GM18517 (cell line): Measurements from ENCODE around the gene FER.
"Not testable (repeated sequence)": the region's sequence is repeated elsewhere in the genome, so short reads cannot be mapped to it uniquely, and the experiment has no call there.

Experiments used
- ATAC-seq: cut with Tn5 transposase; IDR thresholded peaks from one replicate; pipeline ENCODE4 v1.9.1; 2021; ENCODE audit warnings: mild to moderate bottlenecking, moderate library complexity; ENCODE audit not compliant: unreplicated experiment

Gene FER

DNA sequence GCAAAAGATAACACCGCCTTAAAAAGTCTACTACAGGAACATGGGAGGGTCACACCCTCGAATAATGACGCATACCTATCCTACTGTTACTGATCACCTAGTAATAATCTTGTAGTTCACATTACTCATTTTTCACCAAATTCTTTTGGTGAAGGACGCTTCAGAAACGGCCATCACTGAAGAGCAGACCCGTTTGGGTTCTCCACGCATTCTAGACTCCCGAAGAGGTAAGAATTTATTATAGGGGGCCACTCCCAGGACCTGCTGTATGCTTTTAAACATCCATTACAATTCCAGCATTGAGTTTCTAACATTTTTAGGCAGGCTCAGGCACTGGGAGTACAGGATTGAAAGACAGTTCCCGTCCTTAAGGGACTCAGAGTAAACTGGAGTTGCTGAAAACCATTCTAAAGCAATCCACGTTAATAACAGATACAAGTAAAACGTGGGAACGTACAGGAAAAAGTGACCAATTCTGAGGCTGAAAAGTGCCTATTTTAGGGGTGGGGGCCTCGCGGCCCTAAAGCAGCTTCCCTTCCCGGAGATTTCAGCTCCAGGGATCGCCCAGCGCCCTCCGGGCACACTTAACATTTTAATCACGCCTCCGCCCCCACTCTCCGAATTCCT is at the start of gene FER:
TSS of gene FER (plus strand) at position 124 of the 627 bp plus-strand sequence. CDS start 50,286 bp downstream, outside the sequence.
- ATAC-seq = peak; percentile 43

DNA sequence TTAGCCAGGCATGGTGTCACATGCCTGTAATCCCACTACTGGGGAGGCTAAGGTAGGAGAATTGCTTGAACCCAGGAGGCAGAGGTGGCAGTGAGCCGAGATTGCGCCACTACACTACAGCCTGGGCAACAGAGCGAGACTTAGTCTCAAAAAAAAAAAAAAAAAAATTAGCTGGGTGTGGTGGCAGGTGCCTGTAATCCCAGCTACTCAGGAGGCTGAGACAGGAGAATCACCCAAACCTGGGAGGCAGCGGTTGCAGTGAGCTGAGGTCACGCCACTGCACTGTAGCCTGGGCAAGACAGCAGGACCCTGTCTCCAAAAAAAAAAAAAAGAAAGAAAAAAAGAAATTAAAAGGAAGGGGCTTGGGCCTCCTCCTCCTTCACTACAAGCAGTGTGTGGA is 47.3 kb upstream of the FER start:
- not testable (repeated sequence) for ATAC-seq

DNA sequence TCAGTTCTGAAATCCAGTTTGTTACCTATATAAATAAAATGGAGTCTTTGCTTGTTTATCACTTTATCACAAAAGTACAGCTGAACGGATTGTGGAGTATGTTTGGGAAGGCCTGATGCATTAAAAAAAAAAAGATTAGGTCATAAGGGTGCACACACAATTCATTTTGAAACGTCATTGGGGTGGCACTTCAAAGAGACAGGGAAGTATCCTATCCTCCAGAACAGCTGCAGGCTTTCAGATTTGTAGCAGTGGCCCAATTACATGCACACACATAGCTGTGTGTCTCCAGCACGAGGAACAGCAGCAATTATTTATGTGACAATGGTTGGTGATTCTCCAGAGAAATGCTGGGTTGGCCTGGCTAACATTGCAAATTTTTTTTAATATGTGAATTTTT is 46.8 kb upstream of the FER start:
- no peak for ATAC-seq

DNA sequence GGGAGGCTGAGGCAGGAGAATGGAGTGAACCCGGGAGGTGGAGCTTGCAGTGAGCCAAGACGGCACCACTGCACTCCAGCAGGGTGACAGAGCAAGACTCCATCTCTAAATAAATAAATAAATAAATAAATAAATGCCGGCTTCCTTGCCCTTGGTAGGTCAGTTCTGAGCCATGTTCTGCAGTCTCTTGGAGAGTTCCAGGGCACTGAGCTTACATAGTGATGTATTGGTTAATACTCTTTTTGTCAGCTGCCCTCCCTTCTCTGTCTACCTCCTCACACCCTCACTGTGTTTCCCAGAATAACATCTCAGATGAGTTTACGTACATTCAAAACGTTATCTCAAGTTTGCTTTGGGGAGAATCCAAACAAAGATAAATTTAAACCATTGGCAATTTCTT is 45.2 kb upstream of the FER start:
- no peak for ATAC-seq

DNA sequence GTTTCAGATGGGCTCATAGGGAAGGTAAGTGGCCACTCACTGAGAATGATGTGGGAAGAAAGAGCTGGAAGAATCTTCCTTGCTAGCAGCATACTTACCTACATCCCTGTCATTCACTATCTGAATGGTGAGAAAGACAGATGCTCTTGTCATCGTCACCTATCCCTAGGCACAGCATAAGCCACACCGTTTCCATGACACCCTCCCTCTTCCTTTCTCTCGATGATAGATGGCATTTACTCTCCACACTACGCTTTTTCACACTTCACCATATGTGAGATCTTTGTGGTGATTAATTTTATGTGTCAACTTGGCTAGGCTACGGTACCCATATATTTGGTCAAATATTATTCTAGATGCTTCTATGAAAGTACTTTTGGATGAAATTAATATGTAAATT is 44.4 kb upstream of the FER start:
- no peak for ATAC-seq

DNA sequence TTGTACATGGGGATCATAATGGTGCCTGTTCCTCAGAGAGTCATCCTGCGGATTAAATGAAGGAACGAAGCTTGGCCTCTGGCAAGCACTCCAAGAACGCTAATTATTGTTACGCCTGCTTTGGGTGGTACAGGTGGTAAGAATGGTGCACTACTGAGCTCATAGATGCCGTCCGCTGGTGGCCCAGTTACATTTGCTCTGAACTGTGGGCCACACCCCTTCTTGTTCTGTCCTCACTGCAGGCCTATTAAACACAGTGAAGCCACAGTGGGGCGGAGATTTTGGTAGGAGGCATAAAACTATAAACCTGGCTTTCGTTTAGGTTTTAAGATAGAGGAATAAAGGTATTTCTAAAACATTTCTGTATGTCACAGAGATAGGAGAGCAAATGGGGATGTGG is 40.6 kb upstream of the FER start:
- no peak for ATAC-seq

DNA sequence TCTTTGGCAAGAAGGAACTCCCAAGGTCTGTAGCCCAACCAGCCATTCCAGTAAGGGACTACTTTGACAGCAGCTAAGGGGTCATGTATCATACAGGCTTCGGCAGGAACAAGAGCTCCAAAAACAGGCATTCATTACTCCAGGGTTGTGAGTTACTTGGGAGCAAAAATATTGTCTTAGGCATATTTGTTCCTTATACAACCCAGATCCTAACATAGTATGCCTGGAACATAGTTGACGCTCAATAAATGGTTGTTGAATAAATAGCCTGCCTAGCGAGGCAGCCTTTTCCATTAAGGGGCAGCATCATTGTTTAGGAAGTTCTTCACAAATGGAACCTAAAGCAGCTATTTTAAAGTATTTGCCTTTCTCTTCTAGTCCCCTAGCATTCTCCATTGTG is 35.8 kb upstream of the FER start:
- ATAC-seq = no peak

DNA sequence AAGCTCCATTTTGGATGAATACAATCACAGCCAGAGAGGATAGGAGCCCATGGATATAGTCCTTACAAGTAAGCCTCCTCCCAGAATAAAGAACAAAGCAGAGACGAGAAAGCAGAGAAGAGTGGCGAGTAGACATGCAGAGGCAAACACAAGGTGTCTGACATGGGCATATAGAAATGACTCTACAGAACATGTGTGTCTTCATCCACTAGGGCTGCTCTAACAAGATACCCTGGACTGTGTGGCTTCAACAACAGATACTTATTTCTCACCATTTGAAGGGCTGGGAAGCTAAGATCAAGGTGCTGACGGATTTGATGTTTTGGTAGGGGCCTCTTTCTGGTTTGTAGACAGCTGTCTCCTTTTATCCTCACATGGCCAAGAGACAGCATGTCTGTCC is 32.3 kb upstream of the FER start:
- no peak for ATAC-seq

DNA sequence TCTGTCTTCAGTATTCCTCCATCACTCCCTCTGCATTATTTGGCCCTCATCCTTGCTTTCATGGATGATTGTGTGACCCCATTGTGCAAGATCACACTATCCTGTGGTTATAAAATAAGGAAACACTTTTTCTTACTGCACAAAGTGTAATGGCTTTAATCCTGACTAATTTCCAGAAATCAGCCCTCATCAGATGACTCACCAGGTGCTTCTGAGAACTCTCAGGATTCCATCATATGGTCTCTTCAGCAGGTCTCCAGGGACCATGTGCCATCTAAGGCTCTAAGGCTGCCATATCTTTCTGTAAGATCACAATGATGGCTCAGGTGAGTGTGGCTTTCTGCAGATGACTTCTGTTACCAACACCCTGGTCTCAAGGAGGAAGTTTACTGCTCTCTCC is 27.3 kb upstream of the FER start:
- peak; percentile 91 for ATAC-seq

DNA sequence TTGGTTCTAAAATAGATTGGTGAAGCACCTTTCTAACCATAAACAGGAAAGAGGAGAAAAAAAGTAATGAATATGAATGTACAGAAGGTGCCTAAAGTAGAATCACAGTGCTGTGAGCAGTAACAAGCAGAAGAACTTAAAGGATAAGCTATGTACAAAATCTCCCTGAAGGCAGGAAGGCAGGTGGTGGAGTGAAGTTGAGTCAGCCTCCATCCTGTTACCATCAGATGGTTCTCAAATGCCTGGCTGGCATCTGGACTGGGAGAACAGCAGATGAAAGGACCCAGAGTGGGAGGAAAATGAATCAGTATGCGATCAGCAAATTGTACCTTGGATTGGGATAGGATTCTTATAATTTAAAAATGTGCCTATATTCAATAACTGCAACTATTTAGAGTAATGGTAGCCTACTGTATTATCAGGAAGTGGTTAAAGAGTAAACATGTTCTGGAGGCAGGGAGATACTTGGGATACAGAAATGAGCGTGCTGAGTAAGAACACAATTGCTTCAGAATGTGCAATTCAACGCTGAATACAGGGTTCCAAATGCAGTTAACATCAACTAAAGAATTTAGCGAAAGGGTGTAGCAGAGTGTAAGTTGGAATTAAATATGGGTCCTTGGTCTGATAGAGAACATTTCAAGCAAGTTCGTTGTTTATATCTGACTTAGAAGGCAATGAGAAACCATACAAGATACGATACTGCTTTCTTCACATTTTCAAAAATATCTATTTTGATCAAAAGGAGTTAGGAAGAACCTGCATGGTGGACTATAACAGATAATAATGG is 21.1 kb upstream of the FER start:
- ATAC-seq = no peak

DNA sequence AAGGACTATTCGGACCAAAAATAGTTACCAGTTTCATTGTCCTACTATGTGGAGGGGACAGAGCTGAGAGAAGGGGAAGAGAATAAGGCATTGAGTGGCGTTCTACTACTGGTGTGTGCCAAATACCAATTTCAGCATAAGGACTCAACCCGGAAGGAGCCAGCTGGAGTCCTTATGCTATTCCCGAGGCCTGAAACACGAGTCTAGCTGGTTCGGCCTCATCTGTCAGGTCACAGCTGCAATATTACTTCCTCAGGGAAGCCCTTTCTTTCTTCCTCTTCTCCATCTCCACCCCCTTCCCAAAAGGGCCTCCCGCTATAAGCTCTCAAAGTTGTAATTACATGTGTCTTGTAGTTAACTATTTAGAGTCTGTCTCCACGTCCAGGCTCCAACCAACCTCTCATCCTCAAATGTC is 20.5 kb upstream of the FER start:
- no peak for ATAC-seq

DNA sequence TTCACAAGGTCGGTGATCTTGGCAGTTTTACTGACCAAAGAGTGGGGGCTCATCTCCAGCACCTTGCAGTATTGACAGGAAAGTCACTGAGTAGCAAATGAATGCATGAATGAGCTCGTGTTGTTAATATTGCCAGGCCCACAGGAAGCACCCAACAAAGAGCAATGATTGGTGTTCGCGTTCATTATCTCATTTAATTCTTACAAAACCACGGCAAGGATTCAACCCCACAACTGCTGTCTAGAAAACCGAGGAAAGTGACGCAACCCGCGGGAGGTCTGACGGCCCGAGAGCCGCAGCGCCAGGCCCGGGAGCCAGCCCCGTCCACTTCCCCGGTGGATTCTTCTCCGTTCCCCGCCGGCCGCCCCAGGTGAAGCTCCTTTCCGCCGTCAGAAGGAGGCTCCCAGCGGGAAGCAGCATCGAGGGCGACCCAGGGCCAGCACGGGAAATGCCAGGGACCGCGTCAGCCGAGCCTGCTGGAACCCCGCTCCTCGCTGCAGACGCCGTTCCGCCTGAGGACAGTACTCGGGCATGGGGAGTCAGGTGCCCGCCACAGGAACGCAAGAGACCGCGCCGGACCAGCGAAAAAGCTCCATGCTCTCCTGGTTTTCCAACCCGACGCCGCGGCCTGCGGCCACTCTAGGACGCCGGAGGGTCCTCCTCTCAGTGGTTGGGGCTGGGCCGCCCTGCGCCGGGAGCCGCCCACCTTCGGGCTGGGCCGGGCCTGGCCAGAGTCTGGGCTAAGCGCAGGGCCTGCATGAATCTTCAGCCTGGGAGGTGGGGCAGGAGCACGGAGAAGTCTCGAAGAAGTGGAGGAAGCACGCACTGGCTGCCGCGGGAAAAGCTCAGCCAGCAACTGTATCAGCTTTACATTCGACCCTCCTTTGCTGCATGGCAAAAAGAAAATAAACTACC is 19.8 kb upstream of the FER start:
- peak; percentile 65 for ATAC-seq

DNA sequence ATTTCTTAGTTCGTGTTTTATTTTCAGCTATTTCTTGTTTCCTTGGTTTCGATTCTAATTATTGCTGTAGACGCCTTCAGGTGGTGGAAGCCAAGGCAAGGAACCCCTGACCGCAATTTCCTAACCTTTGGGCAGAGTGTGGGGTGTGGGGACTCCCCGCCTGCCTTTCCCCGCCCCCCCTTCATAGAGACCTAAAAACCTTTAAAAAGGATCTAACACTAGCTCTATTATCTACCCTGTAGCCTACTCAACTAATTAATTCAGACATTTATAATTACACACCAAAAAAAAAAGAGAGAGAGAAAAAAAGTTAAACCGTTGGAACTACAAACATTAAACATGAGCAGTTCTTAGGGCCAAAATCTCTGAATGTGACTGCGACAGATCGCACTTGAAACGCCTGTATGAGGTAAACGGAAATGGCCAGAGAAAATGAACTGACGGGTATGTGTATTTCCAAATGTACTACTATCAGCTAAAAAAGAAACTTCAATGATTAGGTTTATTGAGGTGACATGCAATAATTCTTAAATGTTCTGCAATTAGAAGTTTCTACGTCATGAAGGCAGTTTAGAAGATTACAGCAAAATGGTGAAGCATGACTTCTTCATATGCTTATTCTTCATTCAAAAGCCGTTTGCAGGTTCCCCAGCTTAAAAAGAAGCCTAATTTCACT is 19.0 kb upstream of the FER start:
- peak; percentile 32 for ATAC-seq

DNA sequence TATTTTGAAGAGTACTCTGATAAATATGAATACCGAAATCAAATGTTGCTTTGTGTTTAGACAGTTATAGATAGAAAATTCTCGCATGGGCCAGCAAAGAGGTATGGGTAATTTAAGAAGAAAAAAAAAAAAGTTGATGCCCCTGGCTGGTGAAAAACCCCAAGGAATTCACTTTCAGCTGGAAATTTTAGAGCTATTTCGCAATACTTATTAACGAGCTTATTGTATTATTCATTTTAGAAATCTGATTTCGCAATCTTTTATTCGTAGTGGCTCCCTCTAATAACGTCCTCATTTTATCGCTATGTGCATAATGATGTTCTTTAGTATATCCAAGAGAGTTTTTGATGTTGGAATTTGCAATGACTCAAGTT is 18.5 kb upstream of the FER start:
- ATAC-seq = no peak

DNA sequence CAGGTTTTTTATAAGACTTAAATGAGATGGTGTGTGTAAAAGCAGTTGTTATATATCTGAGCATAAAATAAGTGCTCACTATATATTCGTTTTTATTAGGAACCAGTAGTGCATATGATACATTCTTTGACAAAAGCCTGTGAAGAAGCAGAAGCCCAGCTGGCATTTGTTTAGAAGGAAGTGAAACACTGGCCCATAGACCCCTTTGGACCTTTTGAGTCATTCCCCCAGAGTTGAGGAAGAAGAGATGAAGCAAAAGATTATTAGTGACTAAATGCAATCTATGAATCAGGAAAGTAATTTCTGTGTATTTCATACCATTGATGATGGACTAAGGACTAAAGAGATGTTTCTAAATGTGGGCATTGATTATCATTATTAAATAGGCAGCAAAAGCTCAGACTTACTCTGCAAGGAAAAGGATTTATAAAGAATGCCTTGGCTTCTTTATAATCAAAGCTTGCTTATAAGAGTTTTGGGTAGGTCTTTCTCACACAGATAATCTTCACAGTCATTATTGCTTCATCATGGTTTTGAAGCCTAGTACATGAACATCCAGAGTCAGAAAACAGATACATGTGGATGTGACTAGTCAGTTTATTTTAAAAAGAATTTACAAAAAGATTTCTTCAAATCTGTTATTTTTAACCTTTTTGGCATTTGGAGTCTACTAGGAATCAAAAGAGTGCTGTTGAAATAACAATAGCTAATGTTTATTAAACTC is 16.9 kb upstream of the FER start:
- ATAC-seq = peak; percentile 65

DNA sequence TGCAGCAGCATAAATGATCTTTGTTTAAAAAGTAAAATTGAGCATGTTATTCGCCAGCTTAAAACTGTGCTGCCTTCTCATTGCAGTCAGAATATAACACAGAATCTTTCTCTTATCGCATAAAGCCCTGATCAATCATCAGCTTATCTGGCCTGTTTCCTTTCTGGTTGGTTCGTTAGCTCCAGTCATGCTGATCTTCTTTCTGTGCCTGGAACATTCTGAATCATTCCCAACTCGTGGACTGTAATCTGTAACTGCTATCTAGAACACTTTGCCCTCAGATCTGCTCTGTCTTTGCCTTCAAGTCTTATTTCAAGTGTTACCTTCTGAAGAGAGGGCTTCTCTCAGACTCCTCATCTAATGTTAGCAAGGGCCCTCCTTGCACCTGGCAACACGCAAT is 11.9 kb upstream of the FER start:
- no peak for ATAC-seq

DNA sequence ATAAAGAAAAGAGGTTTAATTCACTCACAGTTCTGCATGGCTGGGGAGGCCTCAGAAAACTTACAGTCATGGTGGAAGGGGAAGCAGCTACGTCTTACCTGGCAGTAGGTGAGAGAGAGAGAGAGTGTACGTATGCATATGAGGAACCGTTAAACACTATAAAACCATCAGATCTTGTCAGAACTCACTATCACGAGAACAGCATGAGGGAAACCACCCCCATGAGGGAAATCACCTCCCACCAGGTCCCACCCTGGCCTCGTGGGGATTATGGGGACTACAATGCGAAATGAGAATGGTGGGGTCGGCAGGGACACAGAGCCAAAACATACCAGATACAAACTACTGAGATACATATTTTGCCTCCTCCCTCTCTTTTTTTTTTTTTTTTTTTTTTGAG is 10.8 kb upstream of the FER start:
- no peak for ATAC-seq

DNA sequence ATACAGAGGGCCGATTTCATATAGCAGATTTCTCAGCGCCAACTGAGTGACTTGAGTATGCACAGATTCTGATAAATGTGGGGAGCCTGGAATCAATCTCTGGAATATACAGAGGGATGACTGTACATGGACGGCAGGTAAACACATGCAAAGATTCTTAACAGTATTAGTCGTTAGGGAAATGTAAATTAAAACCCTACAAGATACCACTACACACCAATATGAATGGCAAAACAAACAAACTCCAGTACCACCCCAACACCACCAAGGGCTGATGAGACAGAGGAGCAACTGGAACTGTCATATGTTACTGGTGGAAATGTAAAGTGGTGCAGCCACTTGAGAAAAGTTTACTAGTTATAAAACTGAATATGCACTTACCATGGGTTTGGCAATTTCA is 8.3 kb upstream of the FER start:
- no peak for ATAC-seq

DNA sequence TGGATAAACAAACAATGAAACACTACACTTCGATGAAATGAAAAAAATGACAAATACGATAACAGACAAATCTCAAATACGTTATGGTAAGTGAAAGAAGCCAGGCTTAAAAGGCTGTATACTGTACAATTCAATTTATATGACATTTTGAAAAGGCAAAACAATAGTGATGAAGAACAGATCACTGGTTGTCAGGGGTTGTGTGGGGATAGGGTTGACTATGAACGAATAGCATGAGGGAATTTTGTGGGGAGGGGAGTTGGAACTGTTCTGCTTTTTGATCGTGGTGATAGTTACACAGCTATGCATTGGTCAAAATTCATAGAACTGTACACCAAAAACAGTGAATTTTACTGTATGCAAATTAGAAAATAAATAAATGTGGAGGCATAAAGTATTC is 7.8 kb upstream of the FER start:
- ATAC-seq = no peak

DNA sequence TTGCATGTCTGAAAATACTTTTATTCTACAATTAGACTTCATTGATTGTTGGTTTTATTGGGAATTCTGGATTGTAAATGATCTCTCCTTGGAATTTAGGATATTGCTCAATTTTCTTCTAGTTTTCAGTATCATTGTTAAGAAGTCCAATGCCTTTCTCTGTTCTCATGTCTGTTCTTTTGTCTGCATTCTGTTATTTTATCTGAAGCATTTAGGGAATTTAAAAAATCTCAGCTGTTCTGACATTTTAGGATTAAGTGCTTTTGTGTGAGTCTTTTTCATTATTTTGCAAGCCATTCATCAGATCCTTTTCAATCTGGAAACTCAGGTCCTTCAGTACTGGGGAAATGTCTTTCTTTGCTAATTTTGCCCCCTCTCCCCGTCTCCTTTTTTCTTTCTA is 4.4 kb upstream of the FER start:
- no peak for ATAC-seq

DNA sequence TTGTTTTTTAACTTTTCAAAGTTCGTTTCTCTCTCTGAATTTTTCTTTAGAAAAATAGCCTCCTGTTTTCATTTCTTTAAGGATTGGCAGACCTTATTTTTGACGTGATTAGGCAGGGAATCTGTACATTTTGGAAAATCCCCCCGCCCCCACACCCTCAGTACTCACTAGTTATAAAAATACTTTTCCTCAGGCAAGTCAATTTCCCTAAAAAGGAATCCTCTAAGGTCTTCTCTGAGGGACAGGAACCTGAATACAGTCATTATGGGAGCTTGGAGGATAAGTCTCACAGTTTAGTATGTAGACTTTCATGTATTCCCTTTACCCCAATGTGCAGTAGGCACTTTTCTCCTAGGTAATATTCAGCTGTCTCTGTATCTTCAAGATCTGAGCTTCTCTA is 3.9 kb upstream of the FER start:
- ATAC-seq = no peak
